Activated CD8-positive, alpha-beta memory T cell treated with anti-CD3 and anti-CD28 coated beads for 36 hours (primary cell): ENCODE data around the gene CDCA3. TPM values are rescaled to one million over a fixed set of nuclear protein-coding genes. Genes with fewer than 3 reads are reported as not detected.

Source experiments
- CTCF ChIA-PET: fragments of 350-600 bp; sonication (Branson Sonifier 250); formaldehyde crosslinking; loops from one replicate; lab custom pipeline; 2021; ENCODE audit warnings: antibody characterized with exemption; lab: Charles Lee
- POLR2A ChIA-PET: fragments of 350-600 bp; sonication (Branson Sonifier 250); formaldehyde crosslinking; loops from one replicate; lab custom pipeline; 2021; ENCODE audit warnings: antibody characterized with exemption; lab: Charles Lee
- total RNA-seq, 2 experiments: library from RNA; stranded (reverse); gene quantifications; one replicate each; pipeline ENCODE4 v1.2.3, GENCODE V29; 2021

The CDCA3 gene
- total RNA-seq, 2 experiments from 2014 or later = 50.0 to 53.1 TPM

DNA sequence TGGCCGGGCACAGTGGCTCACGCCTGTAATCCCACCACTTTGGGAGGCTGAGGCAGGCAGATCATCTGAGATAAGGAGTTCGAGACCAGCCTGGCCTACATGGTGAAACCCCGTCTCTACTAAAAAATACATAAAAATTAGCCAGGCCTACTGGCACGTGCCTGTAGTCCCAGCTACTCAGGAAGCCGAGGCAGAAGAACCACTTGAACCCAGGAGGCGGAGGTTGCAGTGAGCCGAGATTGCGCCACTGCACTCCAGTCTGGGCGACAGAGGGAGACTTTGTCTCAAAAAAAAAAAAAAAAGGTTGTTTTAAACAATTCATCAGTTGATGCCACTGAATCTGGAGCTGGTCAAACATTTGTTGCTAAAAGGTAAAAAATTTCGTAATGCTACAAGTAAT is 28.7 kb upstream of the CDCA3 start:
- POLR2A ChIA-PET = interaction anchor here (0.7 kb wide), 1 partner anchor 57 kb away, joined by 3 read pairs; no protein-coding TSS in a partner anchor
- CTCF ChIA-PET = interaction anchor here (1.2 to 4.8 kb wide), 2 partner anchors 12 to 13 kb away, joined by 3 to 21 read pairs; partner anchors contain the start of gene TPI1

DNA sequence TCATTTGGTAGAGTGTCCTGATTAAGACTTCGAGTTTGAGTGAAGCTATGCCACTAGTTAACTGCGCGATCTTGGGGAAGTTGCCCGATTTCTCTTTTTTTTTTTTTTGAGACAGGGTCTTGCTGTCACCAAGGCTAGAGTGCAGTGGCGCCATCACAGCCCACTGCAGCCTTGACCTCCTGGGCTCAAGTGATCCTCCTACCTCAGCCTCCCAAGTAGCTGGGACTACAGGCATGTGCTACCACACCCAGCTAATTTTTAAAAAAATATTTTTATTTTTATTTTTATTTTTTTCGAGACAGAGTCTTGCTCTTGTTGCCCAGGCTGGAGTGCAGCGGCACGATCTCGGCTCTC is 22.9 kb upstream of the CDCA3 start:
- CTCF ChIA-PET = interaction anchor here (0.7 to 2.9 kb wide), 5 partner anchors 17 to 270 kb away, joined by 3 to 30 read pairs (median 5); partner anchors contain the start of gene MLF2
- POLR2A ChIA-PET = interaction anchor here (1.3 to 3.5 kb wide), 3 partner anchors 17 to 64 kb away, joined by 5 to 41 read pairs (median 20); partner anchors contain the start of genes CDCA3 and USP5

DNA sequence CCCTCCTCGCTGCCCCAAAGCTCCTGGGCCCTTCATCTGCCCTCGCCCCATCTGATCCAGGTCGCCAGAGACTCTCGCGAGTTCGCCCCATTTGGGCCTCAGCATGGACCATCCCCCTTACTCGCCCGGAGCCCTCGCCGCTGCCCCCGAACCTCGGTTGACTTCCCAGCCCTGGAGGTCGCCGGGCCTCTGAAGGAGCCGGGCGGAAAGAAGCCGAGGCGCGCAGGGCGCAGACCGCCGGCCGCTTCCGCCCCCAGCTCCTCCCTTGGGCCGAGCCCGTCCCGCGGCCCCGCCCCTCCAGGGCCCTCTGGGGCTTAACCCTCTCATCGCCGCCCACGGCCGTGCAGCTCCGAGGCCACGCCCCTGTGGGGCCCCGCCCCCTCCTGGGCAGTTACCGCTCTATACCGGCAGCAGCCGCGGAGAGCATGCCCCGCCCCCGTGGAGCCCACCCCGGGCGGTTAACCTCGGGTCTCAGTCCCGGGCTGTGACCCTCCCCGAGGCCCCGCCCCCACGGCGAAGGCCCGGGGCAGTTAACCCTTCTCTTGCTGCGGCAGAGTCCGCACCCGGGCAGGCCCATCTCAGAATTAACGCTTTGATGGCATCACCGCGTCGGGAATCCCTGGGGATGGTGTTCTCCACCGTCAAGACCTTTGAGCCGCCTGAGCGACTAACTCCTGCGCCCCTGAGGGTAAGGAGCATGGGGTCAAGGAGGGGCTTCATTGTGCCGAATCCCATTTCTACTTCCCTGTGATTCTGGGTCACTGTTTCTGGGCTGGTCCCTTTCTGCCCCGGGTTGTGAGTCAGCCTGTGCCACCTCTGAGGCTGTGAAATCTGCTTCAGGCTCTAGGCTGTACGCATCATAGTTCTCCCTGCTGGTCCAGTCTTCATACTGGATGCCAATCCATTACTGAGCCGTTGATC is 22.3 kb upstream of the CDCA3 start, which contains the start of gene SPSB2:
Gene SPSB2 (minus strand): TSS at position 210 of the 921 bp plus-strand sequence. CDS start 402 bp downstream, outside the sequence.
- CTCF ChIA-PET = interaction anchor here (0.6 to 2.9 kb wide), 29 partner anchors 8 to 270 kb away, joined by 3 to 30 read pairs (median 4); partner anchors contain the start of genes CDCA3, COPS7A, ENO2 and LRRC23
- POLR2A ChIA-PET = interaction anchor here (0.5 to 3.5 kb wide), 22 partner anchors 9 to 337 kb away, joined by 3 to 41 read pairs (median 4); partner anchors contain the start of genes ATN1, C12orf57, CDCA3 and COPS7A

DNA sequence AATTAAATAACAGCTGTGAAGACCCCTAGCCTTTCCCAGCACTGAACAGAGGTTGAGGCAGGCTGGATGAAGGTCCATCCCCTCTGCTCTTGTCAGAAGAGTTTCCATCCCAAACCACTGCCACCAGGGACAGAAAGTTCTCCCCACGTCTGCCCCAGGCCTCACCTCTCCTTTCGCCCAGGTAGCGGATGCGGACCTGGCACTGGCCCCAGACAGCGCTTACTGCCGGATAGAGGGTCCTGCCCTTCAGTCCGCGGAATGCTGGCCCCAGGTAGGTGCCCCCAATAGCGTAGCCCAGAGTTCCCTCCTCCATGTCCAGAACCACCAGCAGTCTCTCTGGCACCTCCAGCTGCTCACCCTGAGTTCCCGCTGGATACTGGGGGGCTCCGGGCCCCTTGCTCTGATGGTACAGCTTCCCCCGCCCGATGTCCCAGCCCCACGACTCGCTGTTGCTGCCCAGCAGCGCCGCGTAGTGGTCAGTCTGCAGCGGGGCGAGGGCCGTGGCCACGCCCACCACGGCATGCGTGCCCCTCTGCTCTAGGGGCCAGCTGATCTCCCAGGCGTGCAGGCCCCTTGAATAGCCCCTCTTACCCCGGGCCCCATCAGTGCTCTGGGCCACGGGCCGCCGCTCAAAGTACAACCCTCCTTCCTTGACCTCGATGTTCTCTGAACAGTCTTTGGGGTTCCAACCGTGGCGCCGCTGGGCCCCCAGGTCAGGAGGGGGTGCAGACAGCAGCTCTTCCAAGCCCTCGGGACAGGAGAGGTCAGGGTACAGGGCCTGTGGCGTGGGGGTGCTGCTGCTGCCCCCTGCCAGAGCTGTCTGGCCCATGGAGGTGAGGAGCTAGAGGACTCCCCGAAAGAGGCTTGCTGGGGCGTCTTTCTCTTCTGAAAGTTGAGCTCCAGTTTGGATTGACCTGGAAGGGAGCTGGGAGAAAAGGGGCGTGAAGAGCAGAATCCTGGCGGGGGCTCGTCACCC is 21.3 kb upstream of the CDCA3 start:
- CTCF ChIA-PET = interaction anchor here (0.6 to 2.9 kb wide), 33 partner anchors 8 to 242 kb away, joined by 3 to 30 read pairs (median 4); partner anchors contain the start of genes CDCA3, COPS7A, ENO2 and LRRC23
- POLR2A ChIA-PET = interaction anchor here (0.5 to 3.5 kb wide), 24 partner anchors 10 to 336 kb away, joined by 3 to 41 read pairs (median 4); partner anchors contain the start of genes ATN1, C12orf57, CDCA3 and COPS7A

DNA sequence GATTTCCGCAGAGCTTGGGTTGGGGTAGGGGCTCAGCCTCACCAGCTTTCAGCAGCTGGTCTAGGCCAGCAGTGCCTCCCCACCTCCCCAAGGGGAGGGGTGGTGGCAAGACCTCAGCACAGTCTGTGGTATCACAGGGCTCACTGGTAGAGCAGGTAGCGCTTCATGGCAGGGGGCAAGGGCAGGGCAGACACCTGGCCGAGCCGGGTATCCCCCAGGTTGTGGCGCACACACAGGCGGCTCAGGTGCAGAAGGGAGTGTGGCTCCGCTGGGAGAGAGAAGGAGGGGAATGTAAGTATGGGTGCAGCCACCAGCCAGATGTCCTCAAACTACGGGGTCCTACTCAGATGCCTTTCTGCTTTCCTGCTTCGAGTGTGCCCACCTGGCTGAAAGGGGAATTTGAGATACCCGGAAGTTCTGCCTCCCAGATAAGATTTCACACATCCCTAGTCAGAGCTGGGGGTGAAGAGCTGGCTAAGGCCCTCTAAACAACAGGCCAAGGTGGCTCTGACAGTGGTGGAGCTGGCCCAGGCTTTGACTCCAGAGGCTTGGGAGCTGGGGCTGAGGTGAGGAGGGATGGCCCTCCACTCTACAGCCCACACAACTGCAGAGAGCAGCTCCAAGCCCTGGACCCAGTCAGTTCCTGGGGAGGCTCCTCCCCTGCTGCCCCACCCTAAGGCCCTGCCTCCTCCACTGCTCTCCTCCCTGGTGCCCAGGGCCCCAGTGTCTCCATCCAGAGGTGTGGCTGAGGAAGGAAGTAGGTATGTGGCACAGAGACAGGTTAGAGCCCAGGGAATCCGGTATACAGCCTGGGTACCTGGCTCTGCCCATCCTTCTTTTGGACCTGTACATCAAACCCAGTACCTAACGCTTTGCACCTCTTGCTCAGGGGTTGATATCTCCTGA is 20.2 kb upstream of the CDCA3 start:
- ChIA-PET CTCF (interaction anchor here (0.7 to 2.7 kb wide), 12 partner anchors 10 to 236 kb away, joined by 3 to 29 read pairs (median 4); partner anchors contain the start of genes CDCA3, COPS7A, ENO2 and LPCAT3), POLR2A (interaction anchor here (0.7 to 3.5 kb wide), 7 partner anchors 13 to 118 kb away, joined by 3 to 41 read pairs (median 3); partner anchors contain the start of genes CDCA3, MLF2 and USP5)

DNA sequence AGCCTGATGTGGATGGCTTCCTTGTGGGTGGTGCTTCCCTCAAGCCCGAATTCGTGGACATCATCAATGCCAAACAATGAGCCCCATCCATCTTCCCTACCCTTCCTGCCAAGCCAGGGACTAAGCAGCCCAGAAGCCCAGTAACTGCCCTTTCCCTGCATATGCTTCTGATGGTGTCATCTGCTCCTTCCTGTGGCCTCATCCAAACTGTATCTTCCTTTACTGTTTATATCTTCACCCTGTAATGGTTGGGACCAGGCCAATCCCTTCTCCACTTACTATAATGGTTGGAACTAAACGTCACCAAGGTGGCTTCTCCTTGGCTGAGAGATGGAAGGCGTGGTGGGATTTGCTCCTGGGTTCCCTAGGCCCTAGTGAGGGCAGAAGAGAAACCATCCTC is 19.2 kb upstream of the CDCA3 start:
- ChIA-PET POLR2A (interaction anchor here (0.7 to 4.8 kb wide), 3 partner anchors 17 to 64 kb away, joined by 3 to 49 read pairs (median 10); partner anchors contain the start of genes CDCA3 and USP5), CTCF (interaction anchor here (1.2 to 7.9 kb wide), 4 partner anchors 17 to 93 kb away, joined by 3 to 63 read pairs (median 6); partner anchors contain the start of genes CDCA3 and USP5)

DNA sequence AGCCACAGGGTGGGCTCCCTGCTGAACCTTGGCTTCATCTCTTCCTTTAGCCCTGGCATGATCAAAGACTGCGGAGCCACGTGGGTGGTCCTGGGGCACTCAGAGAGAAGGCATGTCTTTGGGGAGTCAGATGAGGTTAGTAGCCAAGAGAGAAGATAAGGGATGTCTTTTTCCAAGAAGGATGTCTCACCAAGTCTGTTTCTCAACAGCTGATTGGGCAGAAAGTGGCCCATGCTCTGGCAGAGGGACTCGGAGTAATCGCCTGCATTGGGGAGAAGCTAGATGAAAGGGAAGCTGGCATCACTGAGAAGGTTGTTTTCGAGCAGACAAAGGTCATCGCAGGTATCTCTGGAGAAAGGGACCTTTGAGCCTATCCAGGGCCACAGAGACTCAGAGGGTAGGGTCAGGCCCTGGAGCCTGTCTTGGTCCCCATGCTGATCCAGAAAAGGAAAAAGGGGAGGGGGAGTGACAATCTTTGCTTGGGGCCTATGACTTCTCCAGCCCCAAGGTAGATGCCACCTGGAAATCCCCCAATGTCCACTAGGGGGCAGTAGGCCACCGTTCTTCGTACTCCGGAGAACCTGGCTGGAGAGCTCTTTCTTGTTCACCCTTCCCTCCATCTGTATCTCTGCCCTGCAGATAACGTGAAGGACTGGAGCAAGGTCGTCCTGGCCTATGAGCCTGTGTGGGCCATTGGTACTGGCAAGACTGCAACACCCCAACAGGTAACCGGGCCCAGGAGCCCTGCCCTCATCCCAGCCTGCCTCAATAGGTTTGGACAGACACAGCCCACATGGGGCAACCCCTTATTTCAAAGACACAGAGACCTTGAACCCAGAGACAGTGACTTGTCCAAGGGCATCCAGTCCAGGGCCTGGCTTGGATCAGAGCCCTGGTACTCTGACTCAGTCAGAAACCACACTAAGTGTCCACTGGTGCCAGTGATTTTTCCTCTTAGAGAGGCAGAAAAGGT is 18.2 kb upstream of the CDCA3 start:
- CTCF ChIA-PET = interaction anchor here (0.6 to 7.9 kb wide), 15 partner anchors 8 to 126 kb away, joined by 3 to 63 read pairs (median 5); partner anchors contain the start of genes CDCA3, MLF2, P3H3 and USP5
- POLR2A ChIA-PET = interaction anchor here (0.7 to 4.8 kb wide), 6 partner anchors 16 to 238 kb away, joined by 3 to 49 read pairs (median 3); partner anchors contain the start of genes CDCA3 and USP5

DNA sequence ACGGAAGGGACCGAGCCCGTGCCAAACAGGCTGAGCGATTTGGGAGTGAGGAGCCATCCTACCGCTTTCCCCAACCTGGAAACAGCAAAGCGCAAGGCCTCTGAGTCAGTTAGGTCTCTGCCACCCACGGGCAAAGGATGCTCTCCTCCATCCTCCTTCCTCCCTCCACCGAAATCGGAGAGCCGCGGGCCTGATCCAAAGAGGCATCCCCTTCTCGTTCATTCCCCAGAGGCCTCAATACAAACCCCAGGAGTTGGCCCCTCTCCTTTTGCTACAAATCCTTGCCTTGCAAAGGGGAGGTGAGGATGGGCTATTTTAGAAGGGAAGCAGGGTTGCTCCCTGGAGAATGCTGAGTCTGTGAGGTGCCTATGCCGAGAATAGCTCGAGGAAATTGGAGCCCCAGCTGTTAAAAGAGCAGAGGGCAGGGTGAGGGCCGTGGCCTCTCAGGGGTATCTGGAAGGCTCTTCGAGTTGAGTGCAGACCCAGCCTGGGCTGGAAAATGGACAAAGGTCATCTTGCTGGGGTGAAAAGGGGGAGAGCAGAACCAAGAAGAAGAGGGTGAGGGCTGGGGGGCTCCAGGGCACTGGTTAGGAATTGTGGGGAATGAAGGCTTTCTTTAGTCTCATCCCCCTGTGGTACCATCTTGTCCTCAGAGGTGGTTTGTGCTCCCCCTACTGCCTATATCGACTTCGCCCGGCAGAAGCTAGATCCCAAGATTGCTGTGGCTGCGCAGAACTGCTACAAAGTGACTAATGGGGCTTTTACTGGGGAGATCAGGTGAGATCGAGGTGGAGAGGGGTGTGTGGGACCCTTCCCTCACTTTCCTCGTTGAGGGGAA is 17.3 kb upstream of the CDCA3 start:
- POLR2A ChIA-PET = interaction anchor here (0.7 to 4.8 kb wide), 6 partner anchors 15 to 375 kb away, joined by 3 to 49 read pairs (median 3); partner anchors contain the start of genes CDCA3, MRPL51 and USP5
- CTCF ChIA-PET = interaction anchor here (0.6 to 7.9 kb wide), 7 partner anchors 15 to 125 kb away, joined by 3 to 63 read pairs (median 5); partner anchors contain the start of genes CDCA3 and USP5

DNA sequence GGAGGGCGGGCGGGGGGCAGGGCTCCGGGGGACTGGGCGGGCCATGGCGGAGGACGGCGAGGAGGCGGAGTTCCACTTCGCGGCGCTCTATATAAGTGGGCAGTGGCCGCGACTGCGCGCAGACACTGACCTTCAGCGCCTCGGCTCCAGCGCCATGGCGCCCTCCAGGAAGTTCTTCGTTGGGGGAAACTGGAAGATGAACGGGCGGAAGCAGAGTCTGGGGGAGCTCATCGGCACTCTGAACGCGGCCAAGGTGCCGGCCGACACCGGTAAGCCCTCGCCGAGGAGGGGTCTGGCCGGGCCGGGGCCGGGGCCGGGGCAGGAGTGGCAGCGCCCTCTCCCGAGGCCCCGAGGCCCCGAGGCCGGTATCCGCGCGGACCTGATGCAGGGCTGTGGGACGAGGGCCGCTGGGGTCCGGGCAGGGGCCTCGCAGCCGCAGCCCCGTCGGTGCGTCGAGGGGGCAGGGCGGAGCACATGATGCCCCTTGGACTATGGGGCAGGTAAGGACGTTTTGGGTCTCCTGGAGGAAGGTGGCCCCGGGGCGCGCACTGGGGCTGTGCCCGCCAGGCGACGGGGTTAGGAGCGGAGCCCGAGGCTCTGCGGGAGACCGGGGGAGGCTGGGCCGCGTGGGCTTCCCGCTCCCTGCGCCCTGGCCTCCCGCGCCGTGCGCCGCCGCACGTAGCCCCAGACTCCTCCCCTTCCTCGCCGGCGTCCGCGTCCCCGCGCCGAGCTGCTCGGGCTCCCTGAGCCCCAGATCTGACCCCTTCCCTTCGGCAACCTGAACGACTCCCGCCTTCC is 16.5 kb upstream of the CDCA3 start, which contains the start of gene TPI1:
Gene TPI1 (plus strand): TSS at position 119 of the 798 bp plus-strand sequence. CDS start 36 bp downstream, at position 155.
- CTCF ChIA-PET = interaction anchor here (0.6 to 7.9 kb wide), 6 partner anchors 12 to 125 kb away, joined by 3 to 63 read pairs (median 3); partner anchors contain the start of genes CDCA3 and USP5
- POLR2A ChIA-PET = interaction anchor here (0.6 to 4.8 kb wide), 14 partner anchors 8 to 374 kb away, joined by 3 to 49 read pairs (median 3); partner anchors contain the start of genes CDCA3, MLF2, MRPL51 and USP5

DNA sequence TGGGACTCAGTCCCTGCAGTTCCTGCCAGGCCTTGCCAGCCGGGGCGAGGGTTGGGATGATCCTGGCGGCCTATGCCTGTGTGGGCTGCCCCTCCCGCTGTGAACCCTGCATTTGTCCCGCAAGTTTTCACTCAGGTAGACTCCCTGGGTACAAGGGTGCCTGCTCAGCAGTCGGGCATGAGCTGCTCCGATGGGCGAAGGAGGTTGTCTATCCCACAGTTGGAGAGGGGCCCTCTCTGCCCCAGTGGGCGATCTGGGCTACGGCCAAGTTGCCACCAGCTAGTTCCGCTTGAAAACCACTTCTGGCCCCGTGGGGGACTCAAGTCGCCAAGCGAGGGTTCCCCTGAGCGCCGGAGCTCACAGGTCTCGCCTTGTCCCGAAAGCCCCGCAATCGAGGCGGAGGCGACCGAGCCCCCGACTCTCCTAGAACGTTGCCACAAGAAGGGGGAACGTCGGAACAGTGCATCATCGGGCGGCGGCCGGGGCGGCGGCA is 15.9 kb upstream of the CDCA3 start:
- POLR2A ChIA-PET = interaction anchor here (0.6 to 4.8 kb wide), 12 partner anchors 9 to 374 kb away, joined by 3 to 49 read pairs (median 3); partner anchors contain the start of genes CDCA3, MLF2, MRPL51 and USP5
- CTCF ChIA-PET = interaction anchor here (1.2 to 7.9 kb wide), 6 partner anchors 12 to 115 kb away, joined by 3 to 63 read pairs (median 4); partner anchors contain the start of genes CDCA3, PTMS and USP5

DNA sequence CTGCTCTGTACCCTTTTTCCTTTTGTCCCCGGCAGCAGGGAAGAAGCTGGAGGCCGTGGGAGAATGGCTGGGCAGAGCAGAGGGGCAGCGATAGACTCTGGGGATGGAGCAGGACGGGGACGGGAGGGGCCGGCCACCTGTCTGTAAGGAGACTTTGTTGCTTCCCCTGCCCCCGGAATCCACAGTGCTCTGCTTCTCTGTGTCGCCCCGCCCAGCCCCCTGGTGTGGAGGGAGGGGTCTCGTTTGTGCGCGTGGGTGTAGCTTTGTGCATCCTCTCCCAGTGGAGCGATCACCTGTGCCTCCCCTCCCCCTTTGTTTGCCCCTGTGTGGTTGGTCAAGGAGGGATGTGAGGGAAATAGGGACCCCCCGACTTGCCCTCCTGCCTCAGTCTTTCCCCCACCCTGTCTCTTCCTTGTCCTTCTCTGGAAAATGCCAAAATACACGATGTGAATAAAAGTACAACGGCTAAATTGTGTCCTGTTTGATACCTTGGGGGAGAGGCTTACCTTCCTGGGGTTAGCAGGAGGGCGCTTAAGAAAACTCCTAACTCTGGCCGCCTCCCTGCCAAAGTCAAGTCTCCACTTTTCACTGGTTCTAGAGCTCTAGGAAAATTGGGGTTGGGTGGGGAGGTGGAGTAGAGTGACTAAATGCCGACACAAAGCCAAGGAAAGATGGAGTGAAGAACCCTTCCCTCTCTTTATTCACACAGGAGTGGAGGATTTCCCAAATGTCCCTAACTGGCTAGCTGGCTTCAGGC is 15.3 kb upstream of the CDCA3 start:
- ChIA-PET CTCF (interaction anchor here (1.2 to 7.9 kb wide), 6 partner anchors 13 to 114 kb away, joined by 3 to 63 read pairs (median 4); partner anchors contain the start of genes CDCA3, PTMS and USP5), POLR2A (interaction anchor here (0.6 to 4.8 kb wide), 6 partner anchors 13 to 123 kb away, joined by 3 to 49 read pairs (median 4); partner anchors contain the start of genes CDCA3, MLF2 and USP5)

DNA sequence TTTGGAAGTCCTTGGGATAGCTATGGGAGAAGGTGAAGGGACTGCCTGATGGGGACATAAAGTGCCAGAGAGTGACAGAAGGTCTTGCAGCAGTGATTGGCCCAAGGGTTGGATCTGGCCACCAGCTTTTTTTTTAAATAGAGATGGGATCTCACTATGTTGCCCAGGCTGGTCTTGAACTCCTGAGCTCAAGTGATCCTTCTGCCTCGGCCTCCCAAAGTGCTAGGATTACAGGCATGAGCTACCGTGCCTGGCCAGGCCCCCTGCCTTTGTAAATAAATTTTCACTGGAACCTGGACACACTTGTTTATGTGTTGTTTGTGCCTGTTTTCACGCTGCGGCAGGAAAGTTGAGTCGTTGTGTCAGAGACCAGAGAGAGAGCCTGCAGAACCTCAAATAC is 14.2 kb upstream of the CDCA3 start:
- CTCF ChIA-PET = interaction anchor here (1.9 to 7.9 kb wide), 2 partner anchors 12 to 99 kb away, joined by 4 to 63 read pairs; partner anchors contain the start of genes CDCA3, PTMS and USP5
- POLR2A ChIA-PET = interaction anchor here (0.9 to 1.6 kb wide), 2 partner anchors 13 to 14 kb away, joined by 3 to 4 read pairs; partner anchors contain the start of gene CDCA3
